HG02678 (cell line): ENCODE results near the gene SORCS2.

Experiments used
- ATAC-seq: cut with Tn5 transposase; IDR thresholded peaks from one replicate; pipeline ENCODE4 v1.9.1; 2021; ENCODE audit warnings: mild to moderate bottlenecking, moderate library complexity; ENCODE audit not compliant: unreplicated experiment

Gene SORCS2

DNA sequence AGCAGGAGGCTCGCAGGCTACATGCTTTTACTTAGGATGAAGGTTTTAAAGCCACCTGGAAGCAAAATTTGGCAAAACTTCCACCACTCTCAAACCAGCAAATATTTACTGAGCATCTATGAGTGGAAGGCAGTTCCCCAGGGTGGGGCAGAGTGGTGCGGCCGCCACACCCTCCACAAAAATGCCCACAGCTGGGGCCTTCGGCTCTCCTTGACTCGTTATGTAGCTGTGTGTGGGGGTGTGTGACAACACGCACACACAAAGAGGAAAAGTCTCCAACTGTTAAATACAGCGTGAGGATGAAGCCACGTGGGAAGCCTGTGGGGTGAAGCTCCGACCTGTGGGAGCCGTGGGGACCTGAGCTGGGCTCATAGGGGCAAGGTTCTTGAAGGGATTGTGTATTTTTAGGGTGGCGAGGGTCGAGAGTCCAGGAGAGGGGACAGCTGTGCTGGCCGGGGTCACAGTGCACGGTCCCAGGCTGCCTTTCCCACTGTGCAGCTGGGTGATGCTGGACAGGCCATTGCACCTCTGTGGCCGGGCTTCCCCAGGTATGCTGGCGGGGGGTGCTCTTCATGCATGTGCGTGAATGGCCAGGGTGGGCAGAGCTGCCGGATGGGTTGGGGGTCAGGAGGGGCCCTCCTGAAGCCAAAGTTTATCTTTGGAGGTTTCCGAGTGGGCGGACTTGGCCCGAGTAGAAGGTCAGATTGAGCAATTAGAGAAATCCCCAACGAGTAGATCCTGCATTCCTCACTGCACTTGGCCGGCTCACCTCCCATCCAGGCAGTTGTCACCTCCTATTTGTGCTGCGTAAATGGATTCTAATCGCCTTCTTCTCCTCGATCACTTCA lies 25.4 kb downstream of the SORCS2 start:
- ATAC-seq, result no peak

DNA sequence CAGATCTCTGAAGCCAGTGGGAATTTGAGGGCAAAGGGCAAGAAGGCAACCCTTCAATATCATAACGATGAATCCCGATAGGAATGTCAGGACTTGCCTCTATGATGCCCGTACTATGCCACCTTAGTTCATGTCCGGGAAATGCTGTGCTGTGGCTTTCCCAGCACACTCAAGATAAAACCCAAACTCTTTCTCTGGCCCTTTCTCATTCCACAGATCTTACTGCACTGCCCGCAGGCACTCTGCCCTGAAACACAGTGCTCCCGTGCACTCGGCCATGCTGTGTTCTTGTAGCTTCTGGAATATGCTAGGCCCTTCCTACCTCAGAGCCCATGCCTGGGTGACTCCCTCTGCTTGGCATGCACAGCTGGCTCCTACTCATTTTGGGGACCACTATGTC lies 26.3 kb downstream of the SORCS2 start:
- no peak for ATAC-seq

DNA sequence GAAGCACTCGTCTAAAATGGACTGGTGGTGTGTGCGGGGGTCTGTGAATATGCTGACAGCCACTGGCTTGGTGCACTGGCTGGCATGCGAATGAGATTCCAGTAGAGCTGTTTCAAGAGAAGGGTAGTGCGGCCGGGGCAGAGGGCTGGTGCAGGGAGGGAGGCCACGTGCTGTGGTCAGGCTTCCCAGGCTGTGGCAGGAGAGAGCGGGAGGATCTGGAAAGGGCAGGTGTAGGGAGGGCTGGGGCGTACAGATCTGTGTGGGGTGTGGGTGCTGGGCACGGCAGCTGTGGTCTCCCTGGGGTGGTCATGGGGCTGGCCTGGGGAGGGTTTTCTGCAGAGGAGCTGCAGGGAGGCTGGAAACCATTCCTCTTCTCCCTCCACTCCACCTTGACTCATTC lies 30.2 kb downstream of the SORCS2 start:
- ATAC-seq, result no peak

DNA sequence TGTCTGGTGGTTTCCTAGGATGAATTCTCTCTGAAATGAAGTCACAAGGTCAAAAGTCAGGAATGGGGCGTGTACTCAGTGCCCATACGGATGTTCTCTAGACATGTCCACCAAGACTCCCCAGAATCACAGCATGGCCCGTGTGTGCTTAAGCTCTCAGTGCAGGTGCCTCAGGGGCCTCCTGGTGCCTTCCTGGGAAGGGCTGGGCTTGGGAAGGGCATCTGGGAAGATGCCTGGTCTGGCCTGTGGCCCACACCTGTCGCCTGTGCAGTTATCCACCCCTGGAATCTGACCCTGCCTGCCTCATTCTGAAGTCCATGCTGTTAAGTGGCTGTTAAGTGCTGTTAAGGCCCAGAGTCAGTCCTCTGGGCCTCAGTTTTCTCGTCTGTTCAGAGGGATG lies 31.2 kb downstream of the SORCS2 start:
- no peak for ATAC-seq

DNA sequence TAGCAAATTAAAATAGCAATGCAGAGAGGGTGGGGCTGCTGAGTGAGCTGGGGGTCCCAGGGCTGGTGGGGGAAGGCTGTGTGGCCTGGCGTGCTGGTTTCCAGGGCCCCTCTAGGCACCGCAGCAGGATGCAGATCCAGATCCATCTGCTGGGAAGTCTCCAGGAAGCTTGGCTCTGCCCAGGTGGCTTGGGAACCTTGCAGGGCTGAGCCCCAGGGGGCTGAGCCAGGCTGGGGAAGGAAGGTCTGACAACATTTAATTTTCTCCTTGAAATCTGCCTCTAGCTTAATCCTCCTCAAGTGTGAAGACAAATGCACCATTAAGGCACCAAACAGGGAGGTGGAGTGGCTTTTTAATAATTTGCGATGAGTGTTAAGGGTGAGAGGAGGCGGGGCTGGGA lies 31.7 kb downstream of the SORCS2 start:
- ATAC-seq, result no peak

DNA sequence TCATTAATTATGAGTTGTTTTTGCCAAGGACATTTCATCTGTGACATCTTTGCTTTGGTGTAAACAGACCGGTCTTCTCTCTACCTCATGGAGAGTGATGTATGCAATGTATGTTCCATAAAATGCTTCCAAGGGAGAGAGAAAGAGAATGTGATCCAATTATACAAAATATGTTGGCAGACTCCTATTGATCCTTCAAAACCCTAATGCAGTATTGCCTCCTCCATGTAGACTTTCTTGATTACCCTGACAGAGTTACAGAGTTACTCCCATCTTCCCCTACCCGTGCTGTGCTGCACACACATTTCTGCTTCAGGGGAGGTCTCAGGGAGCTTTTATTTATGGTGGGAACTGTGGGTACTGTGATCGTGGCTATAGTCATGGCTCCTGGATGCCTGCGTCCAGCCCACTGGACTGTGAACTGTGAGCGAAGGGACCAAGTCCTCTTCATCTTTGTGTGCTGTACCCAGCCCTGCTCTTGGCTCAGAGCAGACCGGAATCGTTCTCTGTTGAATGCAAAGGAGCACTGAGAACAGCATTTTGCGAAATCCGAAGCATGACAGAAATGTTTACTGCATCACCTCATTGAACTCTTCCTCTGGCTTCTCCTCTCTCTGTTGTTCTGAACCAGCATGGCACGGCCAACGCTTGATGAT lies 32.7 kb downstream of the SORCS2 start:
- no peak for ATAC-seq

DNA sequence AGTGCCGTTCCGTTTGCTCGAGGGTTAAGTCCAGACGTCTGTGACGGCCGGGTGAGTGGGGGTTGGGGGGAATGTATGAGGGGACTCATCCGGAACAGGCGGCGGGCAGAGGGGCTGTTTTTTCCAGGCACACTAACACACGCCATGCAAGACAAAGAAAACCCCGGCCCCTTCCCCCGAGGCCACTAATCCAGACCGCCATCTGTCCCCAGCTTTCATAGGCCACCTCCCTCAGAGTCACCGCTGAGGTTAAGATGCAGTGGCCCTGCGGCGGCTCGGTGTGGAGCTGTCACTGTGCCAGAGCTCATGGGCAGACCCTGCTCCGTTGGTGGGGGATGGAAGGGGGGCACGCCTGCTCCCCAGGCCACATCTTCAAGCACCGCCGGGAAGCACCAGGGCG lies 34.1 kb downstream of the SORCS2 start:
- ATAC-seq, result no peak

DNA sequence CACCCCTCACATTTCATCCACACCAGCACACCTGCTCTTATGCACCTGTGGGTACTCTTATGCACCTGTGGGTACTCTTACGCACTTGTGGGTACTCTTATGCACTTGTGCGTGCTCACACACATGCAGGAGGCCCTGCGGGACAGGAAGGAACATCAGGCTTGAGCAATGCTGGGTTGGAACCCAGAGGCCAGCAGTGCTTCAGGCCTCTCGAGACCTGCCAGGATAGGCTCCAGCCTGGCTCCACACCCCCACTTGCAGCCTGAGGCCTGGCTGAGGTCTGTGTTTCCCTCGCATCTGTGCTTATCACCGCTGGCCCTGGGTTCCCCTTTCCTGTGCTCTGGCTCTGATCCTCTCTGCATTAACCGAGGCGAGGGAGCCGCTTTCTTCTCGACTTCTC lies 34.7 kb downstream of the SORCS2 start:
- ATAC-seq, result no peak

DNA sequence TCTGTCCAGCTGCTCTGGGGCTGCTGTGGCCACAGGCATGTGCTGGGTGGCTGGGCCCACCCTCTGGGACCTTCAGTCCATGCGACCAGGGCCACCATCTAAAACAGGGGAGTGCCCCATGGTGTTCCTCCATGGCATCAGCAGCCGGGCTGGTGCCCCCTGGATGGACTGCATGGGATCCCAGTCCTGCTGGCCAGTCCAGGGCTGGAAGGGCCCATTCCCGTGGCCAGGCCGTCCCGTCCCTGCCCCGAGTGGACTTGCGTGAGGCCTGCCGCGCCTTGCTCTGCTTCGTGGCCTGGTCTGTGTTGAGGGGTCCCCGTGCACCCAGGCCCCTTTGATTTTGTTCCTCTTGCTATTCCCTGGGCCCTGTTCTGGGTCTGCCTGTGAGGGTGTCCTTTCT lies 36.4 kb downstream of the SORCS2 start:
- no peak for ATAC-seq

DNA sequence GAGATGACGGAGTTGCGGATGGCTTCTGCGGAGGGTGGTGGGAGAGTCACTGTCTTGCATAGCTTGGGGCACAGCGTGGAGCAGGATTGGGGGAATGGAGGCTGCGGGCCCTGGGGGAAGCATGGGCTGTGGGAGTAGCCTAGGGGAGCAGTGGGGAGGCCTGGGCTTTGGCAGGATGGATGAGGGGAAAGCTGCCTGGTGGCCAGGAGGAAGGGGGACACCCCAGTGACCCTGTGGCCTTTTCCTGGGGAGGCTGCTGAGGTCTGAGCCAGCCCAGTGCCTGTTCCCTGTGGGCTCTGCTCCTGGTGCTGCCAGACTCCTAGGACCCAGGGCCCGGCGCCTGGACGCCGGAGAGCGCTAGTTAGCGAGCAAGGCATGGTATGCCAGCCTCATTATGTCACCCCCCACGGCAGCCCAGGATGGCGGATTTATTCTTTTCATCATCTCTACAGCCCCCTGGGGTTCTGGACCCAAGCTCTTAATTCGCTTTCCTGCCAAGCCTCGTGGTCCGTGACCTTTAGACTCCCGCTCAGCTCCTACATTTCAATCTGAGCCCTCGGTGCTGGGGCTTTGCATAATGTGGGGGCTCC lies 39.8 kb downstream of the SORCS2 start:
- no peak for ATAC-seq

DNA sequence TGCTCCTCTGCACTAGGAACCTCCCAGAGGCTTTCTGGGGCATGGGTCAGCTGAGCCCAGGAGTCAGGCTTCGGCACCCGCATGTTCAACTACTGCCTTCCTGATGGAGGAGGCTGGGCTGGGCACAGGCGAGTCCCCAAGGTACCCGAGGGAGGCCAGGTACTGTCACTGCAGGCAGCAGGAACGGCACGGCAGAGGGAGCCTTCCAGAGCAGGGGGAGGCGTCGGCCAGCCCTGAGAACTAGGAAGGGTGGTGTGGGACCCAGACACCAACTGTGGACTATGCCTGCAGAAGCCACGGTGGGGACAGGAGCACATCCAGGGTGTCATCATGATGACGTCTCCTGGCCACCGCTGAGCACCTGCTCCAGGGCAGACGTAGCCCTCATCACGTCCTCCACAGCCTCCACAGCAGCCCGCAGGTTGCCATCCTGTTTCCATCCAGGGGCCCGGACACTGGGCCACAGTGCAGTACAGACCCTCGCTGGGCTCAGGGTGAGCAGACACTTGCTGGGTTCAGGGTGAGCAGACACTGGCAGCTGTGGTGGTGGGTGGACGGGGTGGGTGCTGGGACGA lies 40.8 kb downstream of the SORCS2 start:
- no peak for ATAC-seq

DNA sequence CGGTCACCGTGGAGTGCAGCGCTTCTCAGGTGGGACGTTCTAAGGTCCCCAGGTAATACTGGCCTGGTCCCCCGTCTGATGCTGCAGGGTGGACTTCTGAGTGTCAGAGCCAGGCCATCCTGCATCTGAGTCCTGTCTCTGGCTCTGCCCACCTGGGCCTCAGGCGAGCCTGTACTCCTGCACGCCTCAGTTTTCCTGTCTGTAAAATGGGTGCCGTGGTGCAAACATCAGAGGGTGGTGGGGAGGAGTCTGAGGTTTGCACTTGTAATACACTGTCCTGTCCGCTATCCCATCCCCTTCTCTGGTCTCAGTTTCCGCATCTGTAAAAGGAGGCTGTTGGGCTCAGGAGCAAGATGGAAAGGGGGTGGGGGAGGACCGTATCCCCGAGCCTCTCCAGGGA lies 41.3 kb downstream of the SORCS2 start:
- no peak for ATAC-seq

DNA sequence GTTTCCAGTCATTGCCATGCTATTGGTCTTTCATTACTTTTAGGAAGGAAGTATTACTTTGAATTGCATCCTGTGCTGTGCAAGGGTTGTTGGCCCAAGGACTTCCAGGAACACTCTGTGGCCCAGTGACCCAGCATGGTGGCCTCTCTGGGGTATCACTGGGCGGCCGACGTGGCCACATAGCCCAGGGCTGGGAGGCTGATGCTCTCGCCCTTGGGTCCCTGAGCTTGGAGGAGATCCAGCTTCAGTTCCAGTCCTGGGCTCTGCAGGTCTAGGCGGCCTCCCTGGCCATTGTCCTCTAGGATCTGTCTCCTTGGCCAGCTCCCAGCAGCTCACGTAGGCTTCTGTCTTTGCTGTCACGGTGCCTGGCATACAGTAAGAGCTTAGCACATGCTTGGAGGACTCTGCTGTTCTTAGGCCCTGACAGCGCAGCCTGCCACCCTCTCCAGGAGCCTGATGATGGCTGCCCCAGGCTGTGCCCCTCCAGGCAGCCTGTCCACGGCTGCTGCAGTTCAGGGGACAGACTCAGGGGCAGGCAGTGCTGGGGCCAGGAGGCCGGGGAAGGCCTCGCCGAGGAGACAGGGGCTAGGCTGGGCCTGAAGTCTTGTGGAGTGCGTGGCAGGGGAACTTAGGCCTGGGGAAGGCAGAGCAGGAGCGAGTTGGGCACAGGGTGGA lies 42.2 kb downstream of the SORCS2 start:
- ATAC-seq, result no peak

DNA sequence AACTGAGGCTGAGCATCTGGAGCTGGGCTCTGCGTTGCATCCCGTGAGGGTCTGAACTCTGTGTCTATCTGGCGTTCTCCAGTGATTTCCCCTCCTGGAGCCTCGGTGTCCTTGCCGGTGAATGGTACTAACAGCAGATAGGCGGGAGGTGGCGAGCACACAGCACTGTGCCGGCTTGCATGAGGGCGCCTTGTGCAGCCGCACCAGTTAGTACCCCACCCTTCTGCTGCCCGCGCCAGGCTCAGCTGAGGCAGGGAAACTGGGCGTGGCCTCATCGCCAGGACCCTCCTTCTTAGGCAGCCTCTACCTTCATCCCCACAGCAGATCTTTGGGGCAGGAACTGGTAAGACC lies 42.7 kb downstream of the SORCS2 start:
- ATAC-seq, result no peak

DNA sequence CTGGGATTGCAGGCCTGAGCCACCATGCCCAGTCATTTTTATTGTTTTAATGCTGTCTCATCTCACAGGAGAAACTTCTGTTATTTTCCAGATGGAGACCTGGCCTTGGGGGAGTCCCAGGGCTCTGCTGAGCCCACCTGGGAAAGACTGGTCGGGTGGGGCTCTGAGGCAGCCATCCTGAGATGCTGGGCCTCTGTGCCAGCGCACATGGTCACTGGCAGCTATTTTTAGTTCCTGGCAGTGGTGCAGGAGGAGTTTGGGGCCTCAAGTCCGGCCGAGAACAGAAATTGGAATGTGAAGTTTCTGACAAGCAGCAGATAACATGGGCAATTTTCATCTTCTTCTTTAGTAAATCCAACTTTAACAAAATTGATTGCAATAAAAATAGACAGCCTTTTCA lies 44.5 kb downstream of the SORCS2 start:
- no peak for ATAC-seq

DNA sequence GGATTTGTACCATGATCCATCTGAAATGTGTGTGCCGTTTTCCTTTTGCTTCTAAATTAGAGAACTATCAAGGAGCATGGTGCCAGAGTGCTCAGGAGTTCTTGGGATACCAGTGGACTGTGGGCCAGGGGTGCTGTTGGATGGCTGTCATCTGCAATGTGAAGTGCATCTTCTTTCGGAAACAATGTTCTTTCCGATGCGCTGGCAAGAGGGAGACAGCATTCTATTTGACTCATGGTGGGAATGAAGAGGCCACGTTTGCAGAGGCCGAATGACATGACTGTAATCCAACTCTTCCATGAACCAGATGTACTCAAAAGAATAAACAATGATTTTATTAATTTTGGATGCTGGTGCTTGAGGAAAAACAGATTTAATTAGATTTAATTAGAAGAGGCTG lies 45.5 kb downstream of the SORCS2 start:
- ATAC-seq, result no peak

DNA sequence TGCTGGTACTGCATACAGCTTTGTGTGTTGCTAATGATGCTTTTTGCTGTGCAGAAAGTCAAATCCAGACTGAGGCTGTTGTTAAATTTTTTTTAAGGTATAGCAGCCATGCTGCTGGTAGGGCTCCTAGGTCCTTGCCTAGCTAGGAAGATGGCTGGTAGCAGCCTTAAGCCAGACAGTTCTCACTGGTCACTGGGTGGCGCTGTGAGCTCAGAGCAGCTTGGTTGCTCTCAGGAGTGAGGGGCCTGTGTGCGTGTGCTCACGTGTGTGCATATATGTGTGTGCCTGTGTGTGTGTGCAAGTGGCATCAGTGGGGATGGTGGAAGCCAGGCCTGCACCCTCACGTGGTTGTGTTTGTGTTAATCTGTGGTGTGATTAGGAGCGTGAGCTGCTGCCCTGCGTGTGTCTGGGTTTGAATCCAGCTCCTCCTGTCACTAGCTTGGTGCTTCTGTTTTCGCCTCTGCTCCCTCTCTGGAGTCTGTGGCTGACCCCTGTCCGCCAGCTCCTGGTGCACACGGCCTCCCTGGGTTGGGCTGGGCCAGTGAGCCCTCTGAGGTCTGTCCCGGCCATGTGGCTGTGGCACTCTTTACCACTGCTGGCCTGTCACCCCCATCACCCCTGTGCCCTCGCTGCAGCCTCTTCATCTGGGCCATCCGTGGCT lies 46.1 kb downstream of the SORCS2 start:
- ATAC-seq, result no peak

DNA sequence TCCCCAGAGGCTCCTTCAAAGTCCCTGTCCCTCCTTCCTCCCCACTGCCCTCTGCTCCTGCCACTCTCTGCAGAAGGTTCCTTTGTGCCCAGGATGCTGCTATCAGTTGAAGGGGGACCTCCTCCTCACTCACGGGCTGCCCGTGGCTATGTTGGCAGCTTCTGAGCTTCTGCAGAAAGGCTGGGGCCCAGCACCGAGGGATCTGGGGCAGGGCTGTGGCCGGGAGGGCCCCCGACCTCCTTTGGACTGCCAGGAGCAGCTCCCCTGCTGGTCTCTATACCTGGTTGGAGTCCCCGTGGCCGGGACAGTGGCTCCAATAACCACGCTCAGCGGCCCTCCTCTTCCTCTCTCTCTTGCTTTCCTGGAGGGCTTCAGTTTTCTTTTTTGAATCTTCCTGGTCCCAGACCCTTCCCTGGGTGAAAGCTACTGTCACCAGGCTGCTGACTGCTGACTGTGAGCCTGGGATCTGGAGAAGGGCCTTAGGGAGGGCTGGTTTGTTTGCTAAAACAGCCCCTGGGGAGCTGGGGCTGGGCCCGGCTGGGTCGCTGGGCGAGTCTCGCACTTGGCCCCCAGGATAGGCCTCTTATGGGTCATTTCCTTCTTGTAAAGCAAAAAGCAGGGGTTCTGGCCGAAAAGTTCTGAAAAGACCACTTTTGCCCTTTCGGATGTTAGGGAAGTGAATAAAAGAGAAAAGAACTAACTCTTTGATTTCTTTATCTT lies 46.9 kb downstream of the SORCS2 start:
- no peak for ATAC-seq

DNA sequence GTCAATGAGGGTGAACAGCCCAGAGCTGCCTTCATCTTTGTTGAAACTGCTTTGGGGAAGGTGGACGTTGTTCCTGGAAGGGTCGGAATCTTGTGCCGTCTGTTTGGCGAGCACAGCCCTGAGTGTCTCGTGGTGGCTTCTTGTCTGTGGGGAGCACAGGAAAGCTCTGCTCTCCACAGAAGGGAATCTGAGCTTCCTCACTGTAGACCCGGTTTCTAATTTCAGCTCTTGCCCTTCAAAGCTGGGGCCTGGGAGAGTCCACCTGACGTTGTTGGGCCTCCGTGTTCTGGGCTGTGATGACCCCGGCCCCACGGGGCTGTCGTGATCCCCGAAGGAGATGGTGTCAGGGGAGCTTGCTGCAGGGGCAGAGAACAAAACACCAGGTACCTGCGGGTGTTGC lies 47.5 kb downstream of the SORCS2 start:
- ATAC-seq, result no peak

DNA sequence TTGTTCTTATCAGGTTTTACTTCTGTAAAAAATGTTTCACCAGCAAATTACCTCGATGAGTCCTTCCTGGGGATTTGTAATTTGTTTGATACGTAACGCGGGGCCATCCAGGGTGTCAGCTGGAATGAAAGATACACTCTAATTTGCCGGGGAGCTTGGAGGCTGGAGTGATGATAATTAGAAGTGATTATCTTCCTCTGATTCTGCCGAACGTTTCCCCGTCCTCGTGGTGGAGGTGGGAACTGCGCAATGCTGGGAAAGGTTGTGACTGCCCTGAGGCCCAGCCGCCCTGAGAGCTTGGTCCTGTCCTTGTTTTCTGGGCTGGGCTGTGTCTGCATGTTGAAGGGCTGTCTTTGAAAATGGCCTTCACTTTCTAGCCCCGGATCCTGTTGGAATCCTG lies 48.0 kb downstream of the SORCS2 start:
- ATAC-seq, result no peak
